ENCODE data around the gene USP47. TPM values are rescaled to one million over a fixed set of nuclear protein-coding genes. Genes with fewer than 3 reads are reported as not detected.

Gene USP47
- total and polyA plus RNA-seq, 9 of the 15 experiments (the other 6 are each of a cell fraction or from before 2014, with no cell fraction given), result 13.1 to 63.6 (median 34.7) TPM

DNA sequence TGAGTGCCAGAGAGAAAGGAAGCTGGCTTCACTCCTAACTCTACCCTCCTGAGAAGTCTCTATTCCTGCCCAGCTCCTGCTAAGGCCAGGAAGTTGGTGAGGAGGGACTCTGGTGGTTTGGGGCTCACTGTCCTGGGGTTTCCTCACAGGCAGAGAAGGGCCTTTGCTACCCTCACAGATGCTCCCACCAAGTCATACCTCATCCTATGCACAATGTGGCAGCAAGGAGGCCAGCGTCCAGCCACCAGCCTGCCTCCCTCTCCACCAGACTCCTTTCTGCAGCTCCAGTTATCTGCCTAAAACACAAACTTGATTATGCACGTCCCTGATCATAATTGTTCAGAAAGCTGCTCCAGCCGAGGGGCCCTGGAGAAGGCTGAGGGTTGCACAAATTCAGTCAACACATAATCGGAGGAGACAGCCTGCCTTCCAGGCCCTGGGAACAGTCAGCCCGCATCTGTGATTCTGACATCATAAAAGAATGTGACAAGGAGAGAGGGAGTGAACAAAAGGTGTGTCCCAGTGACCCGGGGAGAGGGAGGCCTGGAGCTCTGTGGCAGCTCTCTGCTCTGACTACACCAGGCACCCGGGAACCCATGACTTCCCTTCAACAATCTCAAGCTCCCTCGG is 137.8 kb downstream of the USP47 start:
- Histone ChIP-seq H3K9ac (ENCODE audit: insufficient read depth in 1 of 2, low read depth in 2 of 2, low read length in 2 of 2) (no peak overlapping the region), H3K27me3 (ENCODE audit: control insufficient read depth in 2 of 2, insufficient read depth in 2 of 2, low read length in 2 of 2) (peaks cover 6 to 62% of the 10 kb centered on the region in 2 experiments; a peak in 4 of 5 replicates), H3K27ac (ENCODE audit: extremely low read depth, low read depth, low read length) (no peak overlapping the region), H3K4me2 (ENCODE audit: insufficient read depth, low read length) (no peak overlapping the region), H3K9me3 (replicated peaks; ENCODE audit: control insufficient read depth, insufficient read depth, low read depth, low read length) (0 out of 2 replicates have a peak, but pooled peaks cover 1% of the 10 kb centered on the region), H3K4me3 (no peak overlapping the region), H4K20me1 (replicated peaks; ENCODE audit: control insufficient read depth, insufficient read depth, low read length) (no peaks in the 10 kb centered on the region), H2AFZ (ENCODE audit: low read depth, low read length) (peak overlapping the region; percentile 42), H3K36me3 (ENCODE audit: control insufficient read depth, insufficient read depth, low read length) (no peaks in the 10 kb centered on the region), H3K9me1 (ENCODE audit: control insufficient read depth, insufficient read depth, low read length) (no peaks in the 10 kb centered on the region), H3K4me1 (replicated peaks in 1 of 2; ENCODE audit: control insufficient read depth in 2 of 2, insufficient read depth in 2 of 2, low read length in 2 of 2) (peaks cover 0 to 4% of the 10 kb centered on the region in 2 experiments; a peak in 3 of 5 replicates), H3K79me2 (ENCODE audit: control insufficient read depth, insufficient read depth, low read length) (no peaks in the 10 kb centered on the region)
- no peak for DNase-seq (ENCODE audit: extremely low read depth in 1 of 4, low spot score in 3 of 4)
- ChIA-PET CTCF (ENCODE audit: low intra/inter-chr PET ratio) (no interaction called here), POLR2A (interaction anchor here (1.0 kb wide), 2 partner anchors 11 kb away, joined by 4 to 5 read pairs; no protein-coding TSS in a partner anchor)
- ATAC-seq, result peak; percentile 23
- intact Hi-C loops (cut with micrococcal nuclease) (no loop called here), in situ Hi-C loops (cut with MboI) (no loop called here)
- 5% methylated on average over 8 of the region's 8 CpGs for WGBS (ENCODE audit: insufficient coverage, low coverage, missing lambda C conversion rate)
- no peak for FAIRE-seq
- TF ChIP-seq ZNF3 (CRISPR knock-in tag; IDR thresholded peaks at IDR 0.05) (no peak), SMAD4 (CRISPR knock-in tag; conservative IDR thresholded peaks at IDR 0.05) (0 out of 2 replicates have a peak, but pooled peaks have one; percentile 27), NR2C2 (CRISPR knock-in tag; IDR thresholded peaks at IDR 0.05) (no peak), NR2C2 (tag; IDR thresholded peaks at IDR 0.05) (peak; percentile 30; the same call in 1 of the 2 replicates), GABPA (tag; conservative IDR thresholded peaks at IDR 0.05; ENCODE audit: low read depth) (peak; percentile 53), NR2C1 (IDR thresholded peaks at IDR 0.05) (0 out of 2 replicates have a peak, but pooled peaks have one; percentile 5), NR2C1 (tag; IDR thresholded peaks at IDR 0.05) (no peak)
- TF ChIP-seq, protein P1, sequence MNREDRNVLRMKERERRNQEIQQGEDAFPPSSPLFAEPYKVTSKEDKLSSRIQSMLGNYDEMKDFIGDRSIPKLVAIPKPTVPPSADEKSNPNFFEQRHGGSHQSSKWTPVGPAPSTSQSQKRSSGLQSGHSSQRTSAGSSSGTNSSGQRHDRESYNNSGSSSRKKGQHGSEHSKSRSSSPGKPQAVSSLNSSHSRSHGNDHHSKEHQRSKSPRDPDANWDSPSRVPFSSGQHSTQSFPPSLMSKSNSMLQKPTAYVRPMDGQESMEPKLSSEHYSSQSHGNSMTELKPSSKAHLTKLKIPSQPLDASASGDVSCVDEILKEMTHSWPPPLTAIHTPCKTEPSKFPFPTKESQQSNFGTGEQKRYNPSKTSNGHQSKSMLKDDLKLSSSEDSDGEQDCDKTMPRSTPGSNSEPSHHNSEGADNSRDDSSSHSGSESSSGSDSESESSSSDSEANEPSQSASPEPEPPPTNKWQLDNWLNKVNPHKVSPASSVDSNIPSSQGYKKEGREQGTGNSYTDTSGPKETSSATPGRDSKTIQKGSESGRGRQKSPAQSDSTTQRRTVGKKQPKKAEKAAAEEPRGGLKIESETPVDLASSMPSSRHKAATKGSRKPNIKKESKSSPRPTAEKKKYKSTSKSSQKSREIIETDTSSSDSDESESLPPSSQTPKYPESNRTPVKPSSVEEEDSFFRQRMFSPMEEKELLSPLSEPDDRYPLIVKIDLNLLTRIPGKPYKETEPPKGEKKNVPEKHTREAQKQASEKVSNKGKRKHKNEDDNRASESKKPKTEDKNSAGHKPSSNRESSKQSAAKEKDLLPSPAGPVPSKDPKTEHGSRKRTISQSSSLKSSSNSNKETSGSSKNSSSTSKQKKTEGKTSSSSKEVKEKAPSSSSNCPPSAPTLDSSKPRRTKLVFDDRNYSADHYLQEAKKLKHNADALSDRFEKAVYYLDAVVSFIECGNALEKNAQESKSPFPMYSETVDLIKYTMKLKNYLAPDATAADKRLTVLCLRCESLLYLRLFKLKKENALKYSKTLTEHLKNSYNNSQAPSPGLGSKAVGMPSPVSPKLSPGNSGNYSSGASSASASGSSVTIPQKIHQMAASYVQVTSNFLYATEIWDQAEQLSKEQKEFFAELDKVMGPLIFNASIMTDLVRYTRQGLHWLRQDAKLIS (CRISPR knock-in tag; IDR thresholded peaks at IDR 0.05), result no peak
- TF ChIP-seq, protein P2, sequence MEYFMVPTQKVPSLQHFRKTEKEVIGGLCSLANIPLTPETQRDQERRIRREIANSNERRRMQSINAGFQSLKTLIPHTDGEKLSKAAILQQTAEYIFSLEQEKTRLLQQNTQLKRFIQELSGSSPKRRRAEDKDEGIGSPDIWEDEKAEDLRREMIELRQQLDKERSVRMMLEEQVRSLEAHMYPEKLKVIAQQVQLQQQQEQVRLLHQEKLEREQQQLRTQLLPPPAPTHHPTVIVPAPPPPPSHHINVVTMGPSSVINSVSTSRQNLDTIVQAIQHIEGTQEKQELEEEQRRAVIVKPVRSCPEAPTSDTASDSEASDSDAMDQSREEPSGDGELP (CRISPR knock-in tag; IDR thresholded peaks at IDR 0.05; ENCODE audit: borderline replicate concordance), result no peak
- TF ChIP-seq, protein P3, sequence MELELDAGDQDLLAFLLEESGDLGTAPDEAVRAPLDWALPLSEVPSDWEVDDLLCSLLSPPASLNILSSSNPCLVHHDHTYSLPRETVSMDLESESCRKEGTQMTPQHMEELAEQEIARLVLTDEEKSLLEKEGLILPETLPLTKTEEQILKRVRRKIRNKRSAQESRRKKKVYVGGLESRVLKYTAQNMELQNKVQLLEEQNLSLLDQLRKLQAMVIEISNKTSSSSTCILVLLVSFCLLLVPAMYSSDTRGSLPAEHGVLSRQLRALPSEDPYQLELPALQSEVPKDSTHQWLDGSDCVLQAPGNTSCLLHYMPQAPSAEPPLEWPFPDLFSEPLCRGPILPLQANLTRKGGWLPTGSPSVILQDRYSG (tag; conservative IDR thresholded peaks at IDR 0.05; ENCODE audit: low read depth), result no peak
- BruUV-seq (replicated peaks), result no TSS peak
